Muscle layer of colon (tissue), 2 donors: ENCODE results near the gene DSC3.
"Not testable (repeated sequence)": the region's sequence is repeated elsewhere in the genome, so short reads cannot be mapped to it uniquely, and the experiment has no call there.

ENCODE experiments used
- H3K27ac ChIP-seq: one replicate; pipeline ENCODE4 v1.7.0; 2013; ENCODE audit warnings: low read depth, mild to moderate bottlenecking, low read length, moderate library complexity
- H3K27me3 ChIP-seq, 2 donors: one replicate each; pipeline ENCODE4 v1.7.0; 2013; ENCODE audit warnings: low read length in 2 of 2, mild to moderate bottlenecking in 2 of 2; ENCODE audit not compliant: insufficient read depth in 2 of 2, control insufficient read depth in 1 of 2
- H3K36me3 ChIP-seq: one replicate; pipeline ENCODE4 v1.7.0; 2013; ENCODE audit warnings: mild to moderate bottlenecking, low read length; ENCODE audit not compliant: insufficient read depth
- H3K4me1 ChIP-seq: one replicate; pipeline ENCODE4 v1.7.0; 2013; ENCODE audit warnings: mild to moderate bottlenecking, low read length; ENCODE audit not compliant: insufficient read depth
- H3K4me3 ChIP-seq, 2 donors: one replicate each; pipeline ENCODE4 v1.7.0; 2013; ENCODE audit warnings: low read length in 2 of 2, low read depth in 1 of 2, mild to moderate bottlenecking in 1 of 2, moderate library complexity in 1 of 2
- H3K9ac ChIP-seq: one replicate; pipeline ENCODE4 v1.7.0; 2013; ENCODE audit warnings: low read length
- H3K9me3 ChIP-seq: one replicate; pipeline ENCODE4 v1.7.0; 2013; ENCODE audit warnings: mild to moderate bottlenecking, low read length
- donor health status: abdominal sarcoma.
- donor health status: Adenocarcinoma of cecum.

The DSC3 gene

GRCh38 chr18:30997223-30997622 lies 45.3 kb downstream of the DSC3 start:
- H3K27ac ChIP-seq: no peak overlapping the region
- no peaks in the 10 kb centered on the region for H3K4me1 ChIP-seq
- no peak overlapping the region for H3K9ac ChIP-seq
- H3K27me3 ChIP-seq: no peaks in the 10 kb centered on the region
- no peaks in the 10 kb centered on the region for H3K36me3 ChIP-seq
- no peaks in the 10 kb centered on the region for H3K9me3 ChIP-seq
- H3K4me3 ChIP-seq: no peak overlapping the region

- Histone ChIP-seq H3K4me1 (no peaks in the 10 kb centered on the region), H3K9ac (no peak overlapping the region), H3K27me3 (no peaks in the 10 kb centered on the region), H3K4me3 (no peak overlapping the region), H3K36me3 (no peaks in the 10 kb centered on the region), H3K9me3 (no peaks in the 10 kb centered on the region), H3K27ac (no peak overlapping the region)
Observed at GRCh38 chr18:30992231-30992630, 50.3 kb downstream of the DSC3 start.

- Histone ChIP-seq H3K9me3 (no peaks in the 10 kb centered on the region), H3K4me3 (no peak overlapping the region), H3K4me1 (no peaks in the 10 kb centered on the region), H3K9ac (no peak overlapping the region), H3K36me3 (no peaks in the 10 kb centered on the region), H3K27me3 (no peaks in the 10 kb centered on the region), H3K27ac (no peak overlapping the region)
Observed at GRCh38 chr18:30991397-30991796, 51.1 kb downstream of the DSC3 start.

- no peak overlapping the region for H3K9ac ChIP-seq
- no peaks in the 10 kb centered on the region for H3K9me3 ChIP-seq
- H3K4me1 ChIP-seq: no peaks in the 10 kb centered on the region
- H3K27me3 ChIP-seq: no peaks in the 10 kb centered on the region
- H3K27ac ChIP-seq: no peak overlapping the region
- no peaks in the 10 kb centered on the region for H3K36me3 ChIP-seq
- H3K4me3 ChIP-seq: no peak overlapping the region
Observed at GRCh38 chr18:30989141-30989540, 53.4 kb downstream of the DSC3 start.

- no peak overlapping the region for H3K27ac ChIP-seq
Observed at GRCh38 chr18:30988440-30988839, 54.1 kb downstream of the DSC3 start.

GRCh38 chr18:30987467-30988241 lies 54.9 kb downstream of the DSC3 start:
- H3K36me3 ChIP-seq: no peaks in the 10 kb centered on the region
- no peaks in the 10 kb centered on the region for H3K9me3 ChIP-seq
- H3K27me3 ChIP-seq: no peaks in the 10 kb centered on the region
- H3K27ac ChIP-seq: no peak overlapping the region
- no peak overlapping the region for H3K9ac ChIP-seq
- no peaks in the 10 kb centered on the region for H3K4me1 ChIP-seq
- H3K4me3 ChIP-seq: no peak overlapping the region

More at GRCh38 chr18:30988440-30988839, 54.1 kb downstream of the DSC3 start:
- Histone ChIP-seq H3K9ac (no peak overlapping the region), H3K36me3 (no peaks in the 10 kb centered on the region), H3K27me3 (no peaks in the 10 kb centered on the region), H3K9me3 (no peaks in the 10 kb centered on the region), H3K4me3 (no peak overlapping the region), H3K4me1 (no peaks in the 10 kb centered on the region)

GRCh38 chr18:30985753-30986152 lies 56.8 kb downstream of the DSC3 start:
- Histone ChIP-seq H3K27me3 (no peaks in the 10 kb centered on the region), H3K9me3 (no peaks in the 10 kb centered on the region), H3K9ac (no peak overlapping the region), H3K4me1 (no peaks in the 10 kb centered on the region), H3K36me3 (no peaks in the 10 kb centered on the region), H3K27ac (no peak overlapping the region), H3K4me3 (no peak overlapping the region)

GRCh38 chr18:30982285-30982992 lies 60.1 kb downstream of the DSC3 start:
- H3K27ac ChIP-seq: no peak overlapping the region

GRCh38 chr18:30978091-30978490 lies 64.5 kb downstream of the DSC3 start:
- not testable (repeated sequence) for H3K36me3 ChIP-seq, H3K4me1 ChIP-seq, H3K27me3 ChIP-seq, H3K4me3 ChIP-seq, H3K9ac ChIP-seq, H3K9me3 ChIP-seq, H3K27ac ChIP-seq

More at GRCh38 chr18:30982285-30982992, 60.1 kb downstream of the DSC3 start:
- Histone ChIP-seq H3K36me3 (no peaks in the 10 kb centered on the region), H3K9ac (no peak overlapping the region), H3K27me3 (no peaks in the 10 kb centered on the region), H3K4me3 (no peak overlapping the region), H3K4me1 (no peaks in the 10 kb centered on the region), H3K9me3 (no peaks in the 10 kb centered on the region)

GRCh38 chr18:30971338-30971956 lies 71.1 kb downstream of the DSC3 start:
- Histone ChIP-seq H3K9ac (no peak overlapping the region), H3K9me3 (no peaks in the 10 kb centered on the region), H3K4me3 (no peak overlapping the region), H3K4me1 (no peaks in the 10 kb centered on the region), H3K27ac (no peak overlapping the region), H3K27me3 (no peaks in the 10 kb centered on the region), H3K36me3 (no peaks in the 10 kb centered on the region)

GRCh38 chr18:30970196-30970816 lies 72.2 kb downstream of the DSC3 start:
- Histone ChIP-seq H3K9me3 (no peaks in the 10 kb centered on the region), H3K9ac (no peak overlapping the region), H3K27me3 (no peaks in the 10 kb centered on the region), H3K4me1 (no peaks in the 10 kb centered on the region), H3K27ac (no peak overlapping the region), H3K36me3 (no peaks in the 10 kb centered on the region), H3K4me3 (no peak overlapping the region)
